GM23248 (cell line): ENCODE results near the gene C2orf42. TPM values are rescaled to one million over a fixed set of nuclear protein-coding genes. Genes with fewer than 3 reads are reported as not detected.
"Not testable (repeated sequence)": the region's sequence is repeated elsewhere in the genome, so short reads cannot be mapped to it uniquely, and the experiment has no call there.

Source experiments
- DNase-seq: peaks from one replicate; pipeline ENCODE4 v3.0.0-alpha.2; 2015
- H2AFZ ChIP-seq: fragments of 200-600 bp; sonication (generic); 2 replicates; pipeline ENCODE4 v1.6.1; 2016; ENCODE audit warnings: antibody characterized with exemption
- H3F3A ChIP-seq: fragments of 200-600 bp; sonication (generic); 2 replicates; pipeline ENCODE4 v1.6.1; 2016; ENCODE audit warnings: mild to moderate bottlenecking, antibody characterized with exemption, mixed run types; ENCODE audit not compliant: insufficient read depth
- H3K27ac ChIP-seq: fragments of 200-600 bp; sonication (generic); 2 replicates; pipeline ENCODE4 v1.5.1; 2016; ENCODE audit warnings: mild to moderate bottlenecking
- H3K27me3 ChIP-seq: fragments of 200-600 bp; sonication (generic); replicated peaks from 2 replicates; pipeline ENCODE4 v1.6.1; 2016; ENCODE audit warnings: mild to moderate bottlenecking; ENCODE audit not compliant: insufficient read depth
- H3K36me3 ChIP-seq: fragments of 200-600 bp; sonication (generic); 2 replicates; pipeline ENCODE4 v1.6.1; 2016; ENCODE audit warnings: low read depth, mild to moderate bottlenecking
- H3K4me1 ChIP-seq: fragments of 200-600 bp; sonication (generic); 2 replicates; pipeline ENCODE4 v1.6.1; 2016; ENCODE audit warnings: mild to moderate bottlenecking; ENCODE audit not compliant: insufficient read depth
- H3K4me2 ChIP-seq: fragments of 200-600 bp; sonication (generic); one replicate; pipeline ENCODE4 v1.6.1; 2016; ENCODE audit warnings: mild to moderate bottlenecking; ENCODE audit not compliant: unreplicated experiment
- H3K4me3 ChIP-seq: fragments of 200-600 bp; sonication (generic); 2 replicates; pipeline ENCODE4 v1.5.1; 2016; ENCODE audit warnings: mild to moderate bottlenecking
- H3K79me2 ChIP-seq: fragments of 200-600 bp; sonication (generic); 2 replicates; pipeline ENCODE4 v1.6.1; 2016; ENCODE audit warnings: mild to moderate bottlenecking; ENCODE audit not compliant: insufficient read depth
- H3K9ac ChIP-seq: fragments of 200-600 bp; sonication (generic); 2 replicates; pipeline ENCODE4 v1.6.1; 2016; ENCODE audit warnings: mild to moderate bottlenecking
- H3K9me2 ChIP-seq: fragments of 200-600 bp; sonication (generic); 2 replicates; pipeline ENCODE4 v1.6.1; 2016; ENCODE audit warnings: mixed run types, mild to moderate bottlenecking, moderate library complexity; ENCODE audit not compliant: insufficient read depth
- H3K9me3 ChIP-seq: fragments of 200-600 bp; sonication (generic); one replicate; pipeline ENCODE4 v1.6.1; 2017; ENCODE audit warnings: low read depth
- H4K20me1 ChIP-seq: fragments of 200-600 bp; sonication (generic); 2 replicates; pipeline ENCODE4 v1.6.0; 2016; ENCODE audit not compliant: insufficient read depth
- EZH2 ChIP-seq: fragments of 200-600 bp; sonication (generic); IDR thresholded peaks from 2 replicates; pipeline ENCODE4 v1.6.1; 2018; ENCODE audit warnings: antibody characterized with exemption, mild to moderate bottlenecking; ENCODE audit not compliant: insufficient read depth, poor library complexity, severe bottlenecking
- EZH2phosphoT487 ChIP-seq: fragments of 200-600 bp; sonication (generic); IDR thresholded peaks from 2 replicates; pipeline ENCODE4 v1.6.1; 2018; ENCODE audit warnings: antibody characterized with exemption, moderate library complexity, mild to moderate bottlenecking, low read depth; ENCODE audit not compliant: insufficient read depth
- whole genome bisulfite sequencing, 2 experiments: methylation state at CpG; one replicate each; pipeline ENCODE4 v1.1.6; 2015 to 2017; ENCODE audit warnings: low lambda C conversion rate in 2 of 2, low coverage in 1 of 2; ENCODE audit errors: missing lambda C conversion rate in 2 of 2; 5-methylcytosine and 5-hydroxymethylcytosine counted together
- in situ Hi-C: fragments of 300-500 bp; cut with MboI; formaldehyde crosslinking; loops from 2 replicates; pipeline ENCODE4 v1.15.0; 2020
- polyA plus RNA-seq: library from polyadenylated mRNA; unstranded; fragments of >200 nt; fragmentation: Nextera tagmentation; extraction: Ambion mirVana; gene quantifications from 2 replicates; pipeline ENCODE4 v1.2.1, GENCODE V29; 2016
- total RNA-seq: library from RNA; depleted of rRNA; stranded (reverse); fragments of >200 nt; shearing (Covaris generic); gene quantifications from 2 replicates; pipeline ENCODE4 v1.2.3, GENCODE V29; 2014; rRNA removed

C2orf42 gene
- total and polyA plus RNA-seq, 2 experiments from 2014 or later, result 15.7 to 23.2 TPM

- no peaks in the 10 kb centered on the region for H3K27me3 ChIP-seq
- H3F3A ChIP-seq, result no peaks in the 10 kb centered on the region
- H4K20me1 ChIP-seq, result no peaks in the 10 kb centered on the region
- H3K27ac ChIP-seq, result no peak overlapping the region
- peak overlapping the region; percentile 91 for H2AFZ ChIP-seq
- no peaks in the 10 kb centered on the region for H3K36me3 ChIP-seq
- H3K9me3 ChIP-seq, result no peaks in the 10 kb centered on the region
- no peaks in the 10 kb centered on the region for H3K9me2 ChIP-seq
- 95 to 97% methylated on average over 5 of the region's 5 CpGs for WGBS, 2 experiments
- H3K9ac ChIP-seq, result no peak overlapping the region
- no peaks in the 10 kb centered on the region for H3K79me2 ChIP-seq
- H3K4me3 ChIP-seq, result no peak overlapping the region
- no peak for DNase-seq
- TF ChIP-seq EZH2 (no peak), EZH2phosphoT487 (no peak)
- no peak overlapping the region for H3K4me2 ChIP-seq
- in situ Hi-C loops, result no loop called here
- H3K4me1 ChIP-seq, result peaks cover 8% of the 10 kb centered on the region; the same call in 1 of the 2 replicates
Measured at GRCh38 chr2:70103531-70104061, 87.2 kb downstream of the C2orf42 start.

DNA sequence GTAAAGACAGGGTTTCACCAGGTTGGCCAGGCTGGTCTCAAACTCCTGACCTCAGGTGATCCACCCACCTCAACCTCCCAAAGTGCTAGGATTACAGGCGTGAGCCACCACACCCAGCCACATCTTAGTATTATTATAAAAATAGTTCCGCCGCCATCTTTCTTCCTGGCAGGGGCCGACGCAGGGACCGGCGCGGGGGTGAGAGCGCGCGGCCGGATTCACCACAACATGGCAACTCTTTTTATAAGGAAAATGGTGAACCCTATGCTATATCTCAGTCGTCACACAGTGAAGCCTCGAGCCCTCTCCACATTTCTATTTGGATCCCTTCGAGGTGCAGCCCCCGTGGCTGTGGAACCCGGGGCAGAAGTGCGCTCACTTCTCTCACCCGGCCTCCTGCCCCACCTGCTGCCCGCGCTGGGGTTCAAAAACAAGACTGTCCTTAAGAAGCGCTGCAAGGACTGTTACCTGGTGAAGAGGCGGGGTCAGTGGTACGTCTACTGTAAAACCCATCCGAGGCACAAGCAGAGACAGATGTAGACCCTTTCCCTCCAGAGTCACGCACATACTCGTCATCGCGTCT, 88.4 kb downstream of the C2orf42 start:
- H3K27me3 ChIP-seq, in situ Hi-C loops, H3K4me2 ChIP-seq, H3K36me3 ChIP-seq, H3F3A ChIP-seq, H3K9me3 ChIP-seq, H3K79me2 ChIP-seq, H4K20me1 ChIP-seq, H3K27ac ChIP-seq, H3K4me1 ChIP-seq, H3K9me2 ChIP-seq, H2AFZ ChIP-seq, H3K9ac ChIP-seq, H3K4me3 ChIP-seq, DNase-seq: not testable (repeated sequence)
- 91 to 95% methylated on average over 29 of the region's 29 CpGs for WGBS, 2 experiments

- H3K4me2 ChIP-seq, DNase-seq, H3K4me3 ChIP-seq, H3F3A ChIP-seq, H3K9me3 ChIP-seq, H3K27me3 ChIP-seq, H3K4me1 ChIP-seq, H3K9ac ChIP-seq, H2AFZ ChIP-seq, in situ Hi-C loops, H4K20me1 ChIP-seq, H3K36me3 ChIP-seq, H3K27ac ChIP-seq, H3K79me2 ChIP-seq, H3K9me2 ChIP-seq: not testable (repeated sequence)
- 88 to 96% methylated on average over 11 of the region's 11 CpGs for WGBS, 2 experiments
Measured at GRCh38 chr2:70101686-70102085, 89.1 kb downstream of the C2orf42 start.

DNA sequence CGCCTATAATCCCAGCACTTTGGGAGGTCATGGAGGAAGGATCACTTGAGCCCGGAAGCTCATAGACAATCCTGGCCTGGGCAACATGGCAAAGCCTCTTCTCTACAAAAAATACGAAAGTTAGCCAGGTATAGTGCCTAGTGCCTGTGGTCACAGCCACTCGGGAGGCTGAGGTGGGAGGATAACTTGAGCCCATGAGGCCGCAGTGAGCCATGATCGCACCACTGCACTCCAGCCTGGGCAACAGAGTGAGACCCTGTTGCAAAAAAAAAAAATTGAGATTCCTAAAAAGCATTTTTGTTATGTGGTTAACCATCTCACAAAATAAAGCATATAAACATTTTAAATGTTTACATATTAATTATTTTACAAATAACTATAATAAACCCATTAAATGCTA, 89.6 kb downstream of the C2orf42 start:
- Histone ChIP-seq H3K4me3 (no peak overlapping the region), H3K4me2 (no peak overlapping the region), H3K4me1 (peaks cover 8% of the 10 kb centered on the region; the same call in 1 of the 2 replicates), H3K9ac (no peak overlapping the region), H3K9me2 (no peaks in the 10 kb centered on the region), H2AFZ (no peak overlapping the region), H3K79me2 (no peaks in the 10 kb centered on the region), H3K27me3 (no peaks in the 10 kb centered on the region), H3K36me3 (no peaks in the 10 kb centered on the region), H3K27ac (no peak overlapping the region), H4K20me1 (no peaks in the 10 kb centered on the region), H3K9me3 (no peaks in the 10 kb centered on the region), H3F3A (no peaks in the 10 kb centered on the region)
- no peak for DNase-seq
- in situ Hi-C loops, result no loop called here
- 92 to 99% methylated on average over 6 of the region's 6 CpGs for WGBS, 2 experiments
- TF ChIP-seq EZH2phosphoT487, result no peak
- no peak for TF ChIP-seq EZH2

Other genes with a start within 250 kb of the C2orf42 start
- gene ASPRV1, start 229.4 kb downstream of the C2orf42 start, total RNA-seq, result under 0.01 and 0.86 TPM in 2 replicates
- 0.19 and 0.24 TPM in 2 replicates for gene ASPRV1, start 229.4 kb downstream of the C2orf42 start, polyA plus RNA-seq
- gene PCBP1, start 103.5 kb downstream of the C2orf42 start, total RNA-seq, result 23.8 and 29.8 TPM in 2 replicates
- gene PCBP1, start 103.5 kb downstream of the C2orf42 start, polyA plus RNA-seq, result 163 and 167 TPM in 2 replicates
- 36.8 and 42.8 TPM in 2 replicates for gene TIA1, start 57.6 kb upstream of the C2orf42 start, total RNA-seq
- gene TIA1, start 57.6 kb upstream of the C2orf42 start, polyA plus RNA-seq, result 30.7 and 36.8 TPM in 2 replicates
- 74.4 and 76.1 TPM in 2 replicates for gene PCYOX1, start 67.1 kb upstream of the C2orf42 start, total RNA-seq
- 81.9 and 87.8 TPM in 2 replicates for gene PCYOX1, start 67.1 kb upstream of the C2orf42 start, polyA plus RNA-seq
- 108 and 144 TPM in 2 replicates for gene SNRPG, start 102.7 kb upstream of the C2orf42 start, total RNA-seq
- gene SNRPG, start 102.7 kb upstream of the C2orf42 start, polyA plus RNA-seq, result 327 and 337 TPM in 2 replicates
- 40.3 and 44.2 TPM in 2 replicates for gene FAM136A, start 111.0 kb upstream of the C2orf42 start, total RNA-seq
- gene FAM136A, start 111.0 kb upstream of the C2orf42 start, polyA plus RNA-seq, result 53.4 and 57.4 TPM in 2 replicates